ENCODE results near the gene ASB5. TPM values are rescaled to one million over a fixed set of nuclear protein-coding genes. Genes with fewer than 3 reads are reported as not detected.

Gene ASB5
- total RNA-seq, 1 donor = 0.09 TPM

- H3K4me3 ChIP-seq (ENCODE audit: low read depth, low read length) = no peak overlapping the region
- no peak for TF ChIP-seq CTCF (IDR thresholded peaks at IDR 0.05; ENCODE audit: insufficient read depth, low read length)
- DNase-seq (ENCODE audit: low read depth) = no peak
These were observed 24.6 kb upstream of the ASB5 start for GRCh38 chr4:176293660-176294059.

GRCh38 chr4:176292920-176293319 lies 23.9 kb upstream of the ASB5 start:
- no peak overlapping the region for H3K4me3 ChIP-seq (ENCODE audit: low read depth, low read length)
- no peak for TF ChIP-seq CTCF (IDR thresholded peaks at IDR 0.05; ENCODE audit: insufficient read depth, low read length)

GRCh38 chr4:176291748-176292147 lies 22.7 kb upstream of the ASB5 start:
- no peak overlapping the region for H3K4me3 ChIP-seq (ENCODE audit: low read depth, low read length)
- TF ChIP-seq CTCF (IDR thresholded peaks at IDR 0.05; ENCODE audit: insufficient read depth, low read length) = no peak
- DNase-seq (ENCODE audit: low read depth) = no peak

More at GRCh38 chr4:176292920-176293319, 23.9 kb upstream of the ASB5 start:
- DNase-seq (ENCODE audit: low read depth) = no peak

GRCh38 chr4:176290520-176290919 lies 21.5 kb upstream of the ASB5 start:
- DNase-seq (ENCODE audit: low read depth) = no peak
- no peak overlapping the region for H3K4me3 ChIP-seq (ENCODE audit: low read depth, low read length)
- TF ChIP-seq CTCF (IDR thresholded peaks at IDR 0.05; ENCODE audit: insufficient read depth, low read length) = no peak

GRCh38 chr4:176289561-176289960 lies 20.5 kb upstream of the ASB5 start:
- no peak for DNase-seq (ENCODE audit: low read depth)
- H3K4me3 ChIP-seq (ENCODE audit: low read depth, low read length) = no peak overlapping the region
- no peak for TF ChIP-seq CTCF (IDR thresholded peaks at IDR 0.05; ENCODE audit: insufficient read depth, low read length)

GRCh38 chr4:176288020-176288419 lies 19.0 kb upstream of the ASB5 start:
- TF ChIP-seq CTCF (IDR thresholded peaks at IDR 0.05; ENCODE audit: insufficient read depth, low read length) = no peak
- H3K4me3 ChIP-seq (ENCODE audit: low read depth, low read length) = no peak overlapping the region
- no peak for DNase-seq (ENCODE audit: low read depth)

GRCh38 chr4:176287546-176287945 lies 18.5 kb upstream of the ASB5 start:
- no peak for DNase-seq (ENCODE audit: low read depth)
- no peak for TF ChIP-seq CTCF (IDR thresholded peaks at IDR 0.05; ENCODE audit: insufficient read depth, low read length)
- no peak overlapping the region for H3K4me3 ChIP-seq (ENCODE audit: low read depth, low read length)
